ENCODE measurements around the gene LPP. TPM values are rescaled to one million over a fixed set of nuclear protein-coding genes. Genes with fewer than 3 reads are reported as not detected.

The LPP gene
- total RNA-seq, 4 donors from 2014 or later, result 183 to 293 (median 242) TPM

GRCh38 chr3:188728371-188728896 lies 574.5 kb downstream of the LPP start:
- Histone ChIP-seq H3K4me1 (peaks cover 0 to under 1% (median 0%) of the 10 kb centered on the region in 4 donors), H3K9me3 (no peaks in the 10 kb centered on the region), H3K4me3 (no peak overlapping the region), H3K27me3 (no peaks in the 10 kb centered on the region), H3K27ac (no peak overlapping the region), H3K36me3 (no peaks in the 10 kb centered on the region)
- DNase-seq (ENCODE audit: low spot score in 2 of 2), result no peak
- WGBS, 2 donors, result 44 to 59% methylated on average over 1 of the region's 1 CpG
- TF ChIP-seq, protein P1, sequence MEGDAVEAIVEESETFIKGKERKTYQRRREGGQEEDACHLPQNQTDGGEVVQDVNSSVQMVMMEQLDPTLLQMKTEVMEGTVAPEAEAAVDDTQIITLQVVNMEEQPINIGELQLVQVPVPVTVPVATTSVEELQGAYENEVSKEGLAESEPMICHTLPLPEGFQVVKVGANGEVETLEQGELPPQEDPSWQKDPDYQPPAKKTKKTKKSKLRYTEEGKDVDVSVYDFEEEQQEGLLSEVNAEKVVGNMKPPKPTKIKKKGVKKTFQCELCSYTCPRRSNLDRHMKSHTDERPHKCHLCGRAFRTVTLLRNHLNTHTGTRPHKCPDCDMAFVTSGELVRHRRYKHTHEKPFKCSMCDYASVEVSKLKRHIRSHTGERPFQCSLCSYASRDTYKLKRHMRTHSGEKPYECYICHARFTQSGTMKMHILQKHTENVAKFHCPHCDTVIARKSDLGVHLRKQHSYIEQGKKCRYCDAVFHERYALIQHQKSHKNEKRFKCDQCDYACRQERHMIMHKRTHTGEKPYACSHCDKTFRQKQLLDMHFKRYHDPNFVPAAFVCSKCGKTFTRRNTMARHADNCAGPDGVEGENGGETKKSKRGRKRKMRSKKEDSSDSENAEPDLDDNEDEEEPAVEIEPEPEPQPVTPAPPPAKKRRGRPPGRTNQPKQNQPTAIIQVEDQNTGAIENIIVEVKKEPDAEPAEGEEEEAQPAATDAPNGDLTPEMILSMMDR (IDR thresholded peaks at IDR 0.05), result no peak
- no peak for TF ChIP-seq EP300 (IDR thresholded peaks at IDR 0.05)
- TF ChIP-seq POLR2A (IDR thresholded peaks at IDR 0.05), result no peak

DNA sequence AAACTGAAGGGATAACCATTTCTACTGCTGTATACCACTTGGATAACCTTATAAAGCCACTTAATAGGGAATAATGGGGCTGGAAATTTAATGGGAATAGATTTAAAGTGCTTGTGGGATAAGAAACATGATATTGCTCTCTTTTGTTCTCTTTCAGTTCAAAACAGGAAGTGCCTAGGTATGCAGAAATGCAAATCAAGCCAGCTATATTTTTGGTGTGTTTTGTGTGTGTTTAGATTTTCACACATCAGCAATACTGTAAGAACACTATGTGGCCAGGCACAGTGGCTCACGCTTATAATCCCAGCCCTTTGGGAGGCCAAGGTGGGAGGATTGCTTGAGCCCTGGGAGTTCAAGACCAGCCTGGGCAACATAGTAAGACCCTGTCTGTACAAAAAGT lies 575.5 kb downstream of the LPP start:
- 93 to 95% methylated on average over 1 of the region's 1 CpG for WGBS, 2 donors

GRCh38 chr3:188734395-188734794 lies 580.4 kb downstream of the LPP start:
- no peaks in the 10 kb centered on the region for H3K36me3 ChIP-seq
- H3K27me3 ChIP-seq, result no peaks in the 10 kb centered on the region
- TF ChIP-seq EP300 (IDR thresholded peaks at IDR 0.05), result peak in 1 of 2 donors; percentile 7
- TF ChIP-seq, protein P1 (IDR thresholded peaks at IDR 0.05), result no peak
- no peak for TF ChIP-seq POLR2A (IDR thresholded peaks at IDR 0.05)
- peak in 1 of 2 donors; percentile 34 for DNase-seq (ENCODE audit: low spot score in 2 of 2)
- H3K27ac ChIP-seq, result no peak overlapping the region
- 79 to 83% methylated on average over 1 of the region's 1 CpG for WGBS, 2 donors
- no peaks in the 10 kb centered on the region for H3K9me3 ChIP-seq
- peaks cover 0 to 10% (median 2%) of the 10 kb centered on the region in 4 donors for H3K4me1 ChIP-seq
- no peak overlapping the region for H3K4me3 ChIP-seq

More for the DNA sequence above, 575.5 kb downstream of the LPP start:
- Histone ChIP-seq H3K4me1 (peaks cover 0 to 4% (median 2%) of the 10 kb centered on the region in 4 donors), H3K4me3 (no peak overlapping the region), H3K36me3 (no peaks in the 10 kb centered on the region), H3K27me3 (no peaks in the 10 kb centered on the region), H3K27ac (no peak overlapping the region), H3K9me3 (no peaks in the 10 kb centered on the region)
- no peak for DNase-seq (ENCODE audit: low spot score in 2 of 2)
- TF ChIP-seq POLR2A (IDR thresholded peaks at IDR 0.05) (no peak), EP300 (IDR thresholded peaks at IDR 0.05) (no peak)
- TF ChIP-seq, protein P1 (IDR thresholded peaks at IDR 0.05), result no peak

- TF ChIP-seq POLR2A (IDR thresholded peaks at IDR 0.05), result no peak
- TF ChIP-seq EP300 (IDR thresholded peaks at IDR 0.05), result no peak
- TF ChIP-seq, protein P1 (IDR thresholded peaks at IDR 0.05), result no peak
- Histone ChIP-seq H3K27ac (no peak overlapping the region), H3K9me3 (no peaks in the 10 kb centered on the region), H3K4me3 (no peak overlapping the region), H3K27me3 (no peaks in the 10 kb centered on the region), H3K4me1 (peaks cover 0 to 5% (median 0%) of the 10 kb centered on the region in 4 donors), H3K36me3 (no peaks in the 10 kb centered on the region)
- no peak for DNase-seq (ENCODE audit: low spot score in 2 of 2)
Measured at GRCh38 chr3:188739511-188739910, 585.6 kb downstream of the LPP start.

DNA sequence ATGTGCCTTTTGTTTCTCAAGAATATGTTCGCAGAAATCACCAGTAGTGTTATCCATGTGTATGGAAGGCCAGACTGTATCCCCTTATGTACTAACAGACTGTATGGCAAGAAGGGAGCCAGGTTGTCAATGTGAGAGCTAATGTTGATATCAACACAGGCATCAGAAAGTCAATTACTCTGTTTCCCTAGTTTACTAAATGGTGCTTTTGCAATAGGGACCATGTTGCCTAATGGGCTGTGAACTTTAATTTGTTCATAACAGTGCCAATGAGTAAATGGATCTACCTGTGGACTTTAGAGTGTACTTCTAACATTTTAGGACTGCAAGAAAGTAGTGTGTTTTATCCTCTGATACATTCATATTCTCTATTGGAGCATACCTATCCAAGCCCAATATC lies 586.1 kb downstream of the LPP start:
- Histone ChIP-seq H3K4me1 (peaks cover 0 to under 1% (median 0%) of the 10 kb centered on the region in 4 donors), H3K36me3 (no peaks in the 10 kb centered on the region), H3K9me3 (no peaks in the 10 kb centered on the region), H3K27me3 (no peaks in the 10 kb centered on the region), H3K27ac (no peak overlapping the region), H3K4me3 (no peak overlapping the region)
- TF ChIP-seq, protein P1 (IDR thresholded peaks at IDR 0.05), result no peak
- TF ChIP-seq EP300 (IDR thresholded peaks at IDR 0.05) (no peak), POLR2A (IDR thresholded peaks at IDR 0.05) (no peak)
- 89 to 100% methylated on average over 1 of the region's 1 CpG for WGBS, 2 donors
- no peak for DNase-seq (ENCODE audit: low spot score in 2 of 2)

Data from tibial nerve (tissue), 4 donors.